DMS153 treated with DMSO at 0.1 percent for 48 hours (cell line): ENCODE measurements around the gene ANKRD11.
"Not testable (repeated sequence)": the region's sequence is repeated elsewhere in the genome, so short reads cannot be mapped to it uniquely, and the experiment has no call there.

Source experiments
- DNase-seq: peaks from one replicate; lab custom pipeline; 2025; ENCODE audit not compliant: unreplicated experiment; lab: John Stamatoyannopoulos, UW

ANKRD11 gene

GRCh38 chr16:89368604-89369249 lies 121.6 kb downstream of the ANKRD11 start:
- no peak for DNase-seq

GRCh38 chr16:89367538-89367915 lies 122.8 kb downstream of the ANKRD11 start:
- no peak for DNase-seq

- no peak for DNase-seq
These were observed 123.5 kb downstream of the ANKRD11 start for GRCh38 chr16:89366561-89367537.

- DNase-seq = no peak
These were observed 124.4 kb downstream of the ANKRD11 start for GRCh38 chr16:89365996-89366395.

- no peak for DNase-seq
These were observed 125.3 kb downstream of the ANKRD11 start for GRCh38 chr16:89365044-89365467.

GRCh38 chr16:89364606-89365005 lies 125.8 kb downstream of the ANKRD11 start:
- no peak for DNase-seq

GRCh38 chr16:89363621-89364393 lies 126.6 kb downstream of the ANKRD11 start:
- DNase-seq = no peak

GRCh38 chr16:89362540-89363223 lies 127.7 kb downstream of the ANKRD11 start:
- not testable (repeated sequence) for DNase-seq

GRCh38 chr16:89361751-89362539 lies 128.4 kb downstream of the ANKRD11 start:
- DNase-seq = no peak

- DNase-seq = no peak
These were observed 129.5 kb downstream of the ANKRD11 start for GRCh38 chr16:89360760-89361435.

GRCh38 chr16:89359264-89360147 lies 130.9 kb downstream of the ANKRD11 start:
- DNase-seq = no peak

- DNase-seq = no peak
These were observed 132.0 kb downstream of the ANKRD11 start for GRCh38 chr16:89358030-89359005.

GRCh38 chr16:89357055-89357816 lies 133.1 kb downstream of the ANKRD11 start:
- DNase-seq = no peak

GRCh38 chr16:89355686-89356085 lies 134.7 kb downstream of the ANKRD11 start:
- no peak for DNase-seq

GRCh38 chr16:89355007-89355406 lies 135.4 kb downstream of the ANKRD11 start:
- DNase-seq = no peak

GRCh38 chr16:89354325-89354724 lies 136.0 kb downstream of the ANKRD11 start:
- no peak for DNase-seq
